Non-pigmented ciliary epithelial cell (primary cell): ENCODE results near the gene TAS1R2.
"Not testable (repeated sequence)": the region's sequence is repeated elsewhere in the genome, so short reads cannot be mapped to it uniquely, and the experiment has no call there.

ENCODE experiments used
- DNase-seq: peaks from one replicate; pipeline ENCODE4 v3.0.0-alpha.2; 2010; ENCODE audit warnings: low read depth

The TAS1R2 gene

GRCh38 chr1:18868801-18869424 is 9.5 kb upstream of the TAS1R2 start:
- DNase-seq, result no peak

GRCh38 chr1:18868354-18868753 is 8.9 kb upstream of the TAS1R2 start:
- DNase-seq, result no peak

GRCh38 chr1:18866846-18867245 is 7.4 kb upstream of the TAS1R2 start:
- no peak for DNase-seq

GRCh38 chr1:18866314-18866713 is 6.9 kb upstream of the TAS1R2 start:
- DNase-seq, result no peak

- no peak for DNase-seq
These were observed 5.7 kb upstream of the TAS1R2 start for GRCh38 chr1:18865176-18865575.

- no peak for DNase-seq
These were observed 2.1 kb upstream of the TAS1R2 start for GRCh38 chr1:18861590-18861989.

GRCh38 chr1:18861082-18861481 is 1.6 kb upstream of the TAS1R2 start:
- no peak for DNase-seq

GRCh38 chr1:18858070-18858688 is 1.3 kb downstream of the TAS1R2 start:
- no peak for DNase-seq

GRCh38 chr1:18856435-18856834 is 3.0 kb downstream of the TAS1R2 start:
- DNase-seq, result no peak

GRCh38 chr1:18855573-18855972 is 3.9 kb downstream of the TAS1R2 start:
- DNase-seq, result no peak

GRCh38 chr1:18854331-18855025 is 5.0 kb downstream of the TAS1R2 start:
- DNase-seq, result no peak

GRCh38 chr1:18852501-18852900 is 7.0 kb downstream of the TAS1R2 start:
- no peak for DNase-seq

- DNase-seq, result no peak
These were observed 10.2 kb downstream of the TAS1R2 start for GRCh38 chr1:18849261-18849711.

- DNase-seq, result not testable (repeated sequence)
These were observed 11.7 kb downstream of the TAS1R2 start for GRCh38 chr1:18847723-18848122.

GRCh38 chr1:18840145-18840544 is 19.3 kb downstream of the TAS1R2 start:
- DNase-seq, result no peak

- DNase-seq, result no peak
These were observed 22.8 kb downstream of the TAS1R2 start for GRCh38 chr1:18836654-18837053.

GRCh38 chr1:18832319-18832718 is 27.1 kb downstream of the TAS1R2 start:
- DNase-seq, result not testable (repeated sequence)

GRCh38 chr1:18831656-18832055 is 27.8 kb downstream of the TAS1R2 start:
- no peak for DNase-seq

- no peak for DNase-seq
These were observed 28.9 kb downstream of the TAS1R2 start for GRCh38 chr1:18830596-18830995.

GRCh38 chr1:18829671-18830070 is 29.8 kb downstream of the TAS1R2 start:
- no peak for DNase-seq

GRCh38 chr1:18828224-18828623 is 31.2 kb downstream of the TAS1R2 start:
- DNase-seq, result no peak

- no peak for DNase-seq
These were observed 36.0 kb downstream of the TAS1R2 start for GRCh38 chr1:18823438-18823837.
